ENCODE measurements around the gene NLGN1.
"Not testable (repeated sequence)": the region's sequence is repeated elsewhere in the genome, so short reads cannot be mapped to it uniquely, and the experiment has no call there.

NLGN1 gene

DNA sequence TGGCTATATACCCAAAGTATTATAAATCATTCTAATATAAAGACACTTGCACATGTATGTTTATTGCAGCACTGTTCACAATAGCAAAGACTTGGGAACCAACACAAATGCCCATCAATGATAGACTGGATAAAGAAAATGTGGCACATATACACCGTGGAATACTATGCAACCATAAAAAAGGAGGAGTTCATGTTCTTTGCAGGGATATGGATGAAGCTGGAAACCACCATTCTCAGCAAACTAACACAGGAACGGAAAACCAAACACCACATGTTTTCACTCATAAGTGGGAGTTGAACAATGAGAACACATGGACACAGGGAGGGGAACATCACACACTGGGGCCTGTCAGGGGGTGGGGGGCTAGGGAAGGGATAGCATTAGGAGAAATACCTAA is 148.0 kb downstream of the NLGN1 start:
- in situ Hi-C loops (cut with MboI; ENCODE audit: low pct_unique_long_range_greater_than_20kb, low sequenced_read_pairs); DNase-seq: not testable (repeated sequence)

DNA sequence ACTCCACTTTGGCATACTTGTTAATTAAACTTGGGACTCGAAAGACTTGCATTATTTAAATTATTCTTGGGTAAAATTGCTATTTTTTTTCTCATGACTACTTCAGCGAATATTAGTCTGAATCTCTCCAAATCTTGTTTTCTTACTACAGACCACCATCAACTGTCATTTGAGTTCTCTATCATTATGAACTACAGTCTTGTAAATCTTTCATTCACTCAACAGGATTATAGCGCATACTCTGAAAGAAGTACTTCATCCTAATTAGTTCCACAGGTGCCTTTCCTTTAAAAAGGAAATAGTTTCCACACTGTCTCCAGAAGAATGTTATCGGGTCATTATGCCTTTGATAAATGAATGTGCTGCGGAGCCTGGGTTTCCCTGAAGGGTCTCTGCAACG is 149.5 kb downstream of the NLGN1 start:
- DNase-seq: no peak
- in situ Hi-C loops (cut with MboI; ENCODE audit: low pct_unique_long_range_greater_than_20kb, low sequenced_read_pairs): no loop called here

DNA sequence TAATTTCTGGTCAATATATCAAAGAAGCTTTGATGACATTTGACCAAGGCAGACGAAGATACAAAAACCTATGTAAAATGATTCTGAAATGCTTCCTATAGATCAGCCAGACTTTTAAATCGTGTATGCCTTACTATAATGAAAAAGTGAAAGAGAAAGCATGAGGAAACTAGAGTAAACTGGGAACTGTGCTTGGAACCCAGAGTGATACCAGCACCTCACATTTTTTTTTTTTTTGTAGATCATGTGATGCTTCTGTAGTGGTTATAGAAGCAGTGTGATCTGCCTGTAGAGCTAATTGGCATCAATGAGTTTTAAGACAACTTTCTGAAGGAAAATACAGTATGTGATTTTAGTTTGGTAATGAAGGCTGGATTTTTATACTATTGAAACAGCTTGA is 150.7 kb downstream of the NLGN1 start:
- DNase-seq: no peak

DNA sequence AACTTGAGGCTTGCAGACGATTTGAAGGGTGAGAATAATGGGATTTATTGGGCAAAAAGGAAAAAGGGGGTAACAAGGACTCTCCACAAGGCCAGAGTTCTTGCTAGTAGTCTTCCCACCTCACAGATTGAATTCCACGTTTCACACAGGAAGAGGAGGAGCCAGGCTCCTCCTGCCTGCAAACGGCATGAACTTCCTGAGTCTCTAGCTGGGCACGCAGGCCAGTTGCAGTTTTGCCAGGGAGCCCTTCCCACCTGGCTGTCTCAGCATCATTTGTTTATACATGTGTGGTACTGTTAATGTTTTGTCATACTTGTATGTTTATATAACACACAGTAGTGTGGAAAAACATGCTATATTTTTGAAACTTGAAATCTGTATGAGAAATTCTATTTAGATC is 155.0 kb downstream of the NLGN1 start:
- DNase-seq: peak; percentile 0
- in situ Hi-C loops (cut with MboI; ENCODE audit: low pct_unique_long_range_greater_than_20kb, low sequenced_read_pairs): no loop called here

More for the DNA sequence above, 150.7 kb downstream of the NLGN1 start:
- in situ Hi-C loops (cut with MboI; ENCODE audit: low pct_unique_long_range_greater_than_20kb, low sequenced_read_pairs): no loop called here

DNA sequence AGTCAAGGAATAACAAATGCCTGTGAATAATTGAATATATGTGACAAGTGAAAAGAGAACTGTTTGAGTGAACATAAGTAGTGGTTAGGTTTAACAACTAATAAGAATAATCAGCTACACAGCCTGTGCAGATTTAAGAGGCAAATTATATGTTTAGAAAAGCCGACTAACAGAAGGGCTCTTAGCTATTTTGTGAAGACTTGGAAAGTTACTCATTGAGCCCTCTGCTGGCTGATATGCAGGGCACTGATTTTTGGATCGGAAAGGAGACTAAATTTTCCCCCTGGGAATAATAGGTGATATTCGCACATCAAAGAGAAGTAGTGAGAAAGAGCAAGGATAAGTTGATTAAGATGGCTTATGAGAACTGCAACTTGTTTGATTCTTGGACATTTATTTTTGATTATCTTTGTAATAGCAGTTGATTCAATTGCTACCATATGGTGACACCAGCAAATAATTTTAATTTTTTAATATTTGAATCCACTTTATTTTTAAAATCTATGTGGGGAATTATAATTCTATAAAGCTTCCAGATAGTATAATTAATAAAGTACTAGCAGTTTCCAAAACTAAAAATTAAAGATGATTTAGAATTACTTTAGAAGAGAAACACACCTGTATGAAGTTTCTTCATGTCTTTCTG is 156.2 kb downstream of the NLGN1 start:
- DNase-seq: peak; percentile 17
- in situ Hi-C loops (cut with MboI; ENCODE audit: low pct_unique_long_range_greater_than_20kb, low sequenced_read_pairs): no loop called here

DNA sequence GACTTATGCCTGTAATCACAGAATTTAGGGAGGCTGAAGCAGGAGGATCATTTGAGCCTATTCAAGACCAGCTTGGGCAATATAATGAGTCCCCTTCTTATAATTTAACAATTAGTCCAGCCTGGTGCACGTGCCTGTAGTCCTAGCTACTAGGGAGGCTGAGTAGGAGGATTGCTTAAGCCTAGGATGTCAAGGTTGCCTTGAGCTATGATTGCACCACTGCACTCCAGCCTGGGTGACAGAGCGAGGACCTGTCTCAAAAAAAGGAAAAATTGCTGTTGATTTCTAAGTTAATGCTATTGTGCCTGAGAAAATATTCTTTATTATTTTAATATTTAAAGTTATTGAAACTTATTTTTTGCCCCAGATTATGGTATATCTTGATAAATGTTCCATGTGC is 159.0 kb downstream of the NLGN1 start:
- in situ Hi-C loops (cut with MboI; ENCODE audit: low pct_unique_long_range_greater_than_20kb, low sequenced_read_pairs): no loop called here

DNA sequence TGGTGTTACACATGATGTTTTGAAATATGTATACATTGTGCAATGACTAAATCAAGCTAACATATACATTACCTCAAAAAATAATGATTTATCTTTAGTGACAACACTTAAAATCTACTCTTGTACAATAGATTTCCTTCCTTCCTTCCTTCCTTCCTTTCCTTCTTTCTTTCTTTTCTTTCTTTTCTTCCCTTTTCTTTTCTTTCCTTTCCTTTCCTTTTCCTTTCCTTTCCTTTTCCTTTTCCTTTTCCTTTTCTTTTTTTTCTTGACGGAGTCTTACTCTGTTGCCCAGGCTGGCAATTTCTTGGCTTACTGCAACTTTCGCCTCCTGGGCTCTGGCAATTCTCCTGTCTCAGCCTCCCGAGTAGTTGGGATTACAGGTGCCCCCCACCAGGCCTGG is 170.5 kb downstream of the NLGN1 start:
- DNase-seq: no peak
- in situ Hi-C loops (cut with MboI; ENCODE audit: low pct_unique_long_range_greater_than_20kb, low sequenced_read_pairs): no loop called here

More for the DNA sequence above, 159.0 kb downstream of the NLGN1 start:
- no peak for DNase-seq

DNA sequence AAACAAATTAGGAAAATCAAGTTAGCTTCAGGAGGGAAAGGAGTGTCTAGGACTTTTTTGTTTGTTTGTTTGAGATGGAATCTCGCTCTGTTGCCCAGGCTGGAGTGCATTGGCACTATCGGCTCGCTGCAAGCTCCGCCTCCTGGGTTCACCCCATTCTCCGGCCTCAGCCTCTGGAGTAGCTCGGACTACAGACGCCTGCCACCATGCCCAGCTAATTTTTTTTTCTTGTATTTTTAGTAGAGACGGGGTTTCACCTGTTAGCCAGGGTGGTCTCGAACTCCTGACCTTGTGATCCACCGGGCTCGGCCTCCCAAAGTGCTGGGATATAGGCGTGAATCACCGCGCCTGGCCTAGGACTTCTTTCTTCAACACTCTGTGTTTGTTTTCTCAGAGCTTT is 171.1 kb downstream of the NLGN1 start:
- no peak for DNase-seq
- in situ Hi-C loops (cut with MboI; ENCODE audit: low pct_unique_long_range_greater_than_20kb, low sequenced_read_pairs): no loop called here

DNA sequence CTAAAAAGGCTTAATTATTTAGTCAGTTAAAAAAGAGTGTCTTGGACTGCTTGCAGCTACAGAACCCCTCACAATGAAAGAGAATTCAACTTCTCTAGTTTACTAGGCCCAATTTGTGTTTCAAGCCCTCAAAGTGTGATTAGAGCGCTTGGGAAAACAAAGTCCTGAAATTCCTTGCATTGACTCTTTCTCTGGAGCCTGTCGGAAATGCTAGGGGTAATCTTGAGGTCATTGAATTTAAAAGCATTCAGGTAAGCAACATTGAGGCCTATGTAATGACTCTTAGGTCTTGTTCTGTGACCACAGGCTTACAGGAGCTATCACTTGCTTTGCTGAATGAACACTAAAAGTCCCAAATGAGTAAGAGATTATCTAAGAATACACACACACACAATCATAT is 186.0 kb downstream of the NLGN1 start:
- DNase-seq: no peak
- in situ Hi-C loops (cut with MboI; ENCODE audit: low pct_unique_long_range_greater_than_20kb, low sequenced_read_pairs): no loop called here

DNA sequence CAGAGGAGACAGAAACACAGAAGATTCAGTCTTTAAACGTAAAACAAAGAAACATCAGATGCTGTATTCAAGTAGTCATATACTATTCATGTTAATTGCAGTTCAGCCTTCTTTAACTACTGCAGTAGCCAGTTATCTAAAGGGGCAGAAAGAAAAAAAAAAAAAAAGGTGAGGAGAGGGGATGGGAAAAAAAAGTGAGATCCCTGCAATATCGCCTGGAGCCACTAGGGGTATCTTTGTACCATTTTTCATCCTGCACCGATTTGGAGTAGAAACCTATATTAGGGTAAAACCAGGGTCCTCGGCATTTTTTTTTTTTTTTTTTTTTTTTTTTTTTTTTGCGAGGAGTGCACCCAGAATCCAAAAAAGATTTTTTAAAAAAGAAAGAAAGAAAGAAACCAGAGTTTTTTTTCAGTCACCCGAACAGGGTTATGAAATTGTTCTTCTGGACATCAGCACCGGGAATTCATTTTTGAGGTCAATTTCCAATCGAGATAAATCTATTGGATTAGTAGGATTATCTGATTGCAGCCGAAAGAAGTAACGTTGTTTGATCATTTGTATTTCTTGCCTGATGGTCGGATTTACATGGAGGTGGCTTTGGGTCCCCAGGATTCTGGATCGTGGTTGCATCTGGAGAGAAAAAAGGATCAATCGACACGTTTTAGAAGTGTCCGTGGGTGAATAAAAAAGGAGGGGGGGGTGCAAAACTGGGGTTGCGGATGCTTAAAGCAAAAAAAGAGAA is 186.7 kb downstream of the NLGN1 start:
- in situ Hi-C loops (cut with MboI; ENCODE audit: low pct_unique_long_range_greater_than_20kb, low sequenced_read_pairs): no loop called here
- peak; percentile 56 for DNase-seq

DNA sequence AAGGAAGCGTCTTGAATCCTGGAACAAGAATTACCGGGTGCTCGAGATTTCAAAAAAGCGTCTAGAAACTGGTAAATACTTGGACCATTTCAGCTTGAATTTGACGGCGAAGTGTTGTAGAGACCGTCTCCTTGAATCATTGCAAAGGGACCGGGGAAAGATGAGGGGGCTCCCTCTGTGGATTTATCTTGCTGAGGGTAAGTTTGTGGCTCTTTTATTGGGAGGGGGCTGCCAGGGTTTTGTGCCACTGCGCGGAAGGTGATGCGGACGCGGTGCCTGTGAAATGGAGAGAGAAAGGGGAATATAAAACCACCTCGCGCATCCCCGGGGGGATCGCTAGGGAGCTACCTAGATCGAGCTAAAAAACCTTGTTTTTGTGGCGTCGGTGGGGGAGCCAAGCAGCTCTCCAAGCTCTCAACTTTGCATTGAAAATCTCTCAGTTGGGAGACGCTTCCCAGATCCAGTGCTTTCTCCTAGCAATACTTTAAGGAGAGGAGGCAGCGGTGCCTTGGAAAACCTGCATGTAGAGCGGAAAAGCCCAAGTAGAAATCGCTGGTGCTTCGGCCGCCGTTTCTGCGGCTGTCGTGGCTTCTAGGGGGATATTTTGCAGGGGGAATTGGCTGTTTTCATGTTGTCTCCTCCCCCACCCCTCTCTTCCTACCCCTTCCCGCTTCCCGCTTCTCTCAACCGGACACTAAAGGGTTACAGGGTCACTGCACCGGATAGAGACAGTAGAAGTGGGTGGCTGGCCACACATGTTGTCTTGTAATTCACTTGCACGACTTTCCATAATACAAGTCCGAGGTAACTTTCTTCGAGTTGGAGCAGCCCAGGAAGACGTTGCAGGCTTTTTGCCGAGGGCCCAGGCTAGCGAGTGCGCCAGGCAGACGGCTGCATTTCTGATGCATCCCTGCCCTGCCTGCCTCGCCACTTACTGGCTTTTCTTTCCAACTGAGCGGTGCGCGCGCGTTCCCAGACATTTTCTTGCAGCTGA is 187.6 kb downstream of the NLGN1 start:
- in situ Hi-C loops (cut with MboI; ENCODE audit: low pct_unique_long_range_greater_than_20kb, low sequenced_read_pairs): no loop called here
- DNase-seq: no peak

DNA sequence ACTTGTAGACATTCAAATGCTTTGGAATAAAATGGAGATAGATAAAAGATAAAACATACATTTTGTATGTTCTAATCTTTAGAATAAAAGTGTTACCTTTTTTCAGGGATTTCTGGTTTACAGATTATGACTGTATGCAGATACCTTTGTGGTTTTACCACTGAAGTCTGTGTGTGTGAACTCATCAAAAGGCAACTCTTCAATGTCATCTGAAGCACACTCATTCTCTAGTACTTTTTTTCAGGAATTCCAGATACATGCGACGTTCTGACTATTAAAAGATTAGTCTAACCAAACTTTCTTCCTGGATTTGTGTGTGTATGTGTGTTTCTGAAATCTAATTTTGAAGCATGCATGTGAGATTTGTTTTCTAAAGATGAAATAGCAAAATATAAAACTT is 188.6 kb downstream of the NLGN1 start:
- in situ Hi-C loops (cut with MboI; ENCODE audit: low pct_unique_long_range_greater_than_20kb, low sequenced_read_pairs): no loop called here
- no peak for DNase-seq

DNA sequence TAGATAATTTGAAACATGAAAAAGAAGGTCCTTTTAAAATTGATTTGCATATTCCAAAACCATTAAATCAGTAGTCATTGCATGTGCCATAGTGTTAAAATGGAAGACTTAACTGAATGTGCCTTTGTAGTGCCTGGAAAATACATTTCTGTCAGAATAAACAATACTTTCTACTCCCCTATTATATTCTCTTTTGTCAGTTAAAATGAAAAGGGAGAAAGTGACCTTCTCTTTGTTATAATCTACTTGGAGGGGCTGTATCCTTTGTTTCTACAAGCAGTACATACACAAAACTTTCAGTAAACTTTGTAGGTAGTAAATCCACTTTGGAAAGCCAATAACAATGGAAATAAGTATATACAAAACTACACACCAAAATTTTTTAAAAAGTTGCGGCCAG is 189.5 kb downstream of the NLGN1 start:
- in situ Hi-C loops (cut with MboI; ENCODE audit: low pct_unique_long_range_greater_than_20kb, low sequenced_read_pairs): no loop called here
- no peak for DNase-seq

DNA sequence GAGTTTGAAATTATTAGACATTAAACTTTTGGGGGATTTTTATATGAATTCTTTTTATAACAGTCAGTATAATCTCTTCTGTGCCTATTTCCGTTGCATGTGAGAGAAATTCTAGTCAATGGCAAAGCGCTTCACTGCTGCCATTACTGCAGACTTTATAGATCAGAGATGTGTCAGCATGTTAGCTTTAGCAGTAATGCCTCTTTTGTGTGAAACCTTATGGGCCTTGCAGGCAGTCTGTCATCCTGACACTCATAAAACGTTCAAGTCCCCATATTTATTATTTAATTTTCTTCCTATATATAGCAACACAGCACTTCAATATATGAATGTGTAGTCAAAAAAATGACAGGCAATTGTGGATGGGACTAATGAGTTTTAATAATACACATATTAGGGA is 191.0 kb downstream of the NLGN1 start:
- in situ Hi-C loops (cut with MboI; ENCODE audit: low pct_unique_long_range_greater_than_20kb, low sequenced_read_pairs): no loop called here
- no peak for DNase-seq

DNA sequence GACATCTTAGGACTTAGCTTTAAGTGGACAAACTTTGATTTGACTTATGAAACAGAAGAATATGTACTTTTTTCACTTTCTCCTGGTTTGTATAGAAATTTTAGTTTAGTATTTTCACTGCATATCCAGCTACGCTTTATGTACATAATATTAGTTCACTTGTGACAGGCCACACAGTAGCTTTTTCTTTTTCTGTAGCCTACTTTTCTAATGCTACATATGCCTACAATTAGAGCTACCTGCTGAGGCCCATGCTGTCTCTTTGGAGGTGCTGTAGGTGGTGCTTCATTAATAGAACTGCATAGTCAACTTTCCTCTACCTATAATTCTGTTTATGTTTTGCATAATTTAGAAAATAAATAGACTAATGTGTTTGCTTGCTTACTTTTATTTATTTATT is 191.6 kb downstream of the NLGN1 start:
- in situ Hi-C loops (cut with MboI; ENCODE audit: low pct_unique_long_range_greater_than_20kb, low sequenced_read_pairs): no loop called here

DNA sequence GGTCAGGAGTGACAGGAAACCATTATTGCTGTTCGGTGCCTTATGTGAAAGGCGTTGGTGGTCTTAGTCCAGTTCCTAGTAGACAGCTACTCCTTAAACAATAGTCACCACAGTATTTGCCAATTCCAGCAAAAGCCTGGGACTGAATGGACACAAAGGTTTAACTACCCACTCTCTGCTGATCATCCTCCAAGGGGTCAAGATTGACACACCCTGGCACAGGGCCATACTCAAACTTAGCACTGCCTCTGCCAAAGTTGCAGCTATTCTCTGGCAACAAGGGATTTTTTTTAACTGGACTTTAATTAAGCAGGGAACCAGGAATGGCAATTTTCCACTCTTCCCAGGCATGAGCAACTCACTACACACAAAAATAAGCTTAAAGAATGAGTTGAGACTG is 193.9 kb downstream of the NLGN1 start:
- no peak for DNase-seq
- in situ Hi-C loops (cut with MboI; ENCODE audit: low pct_unique_long_range_greater_than_20kb, low sequenced_read_pairs): no loop called here

More for the DNA sequence above, 191.6 kb downstream of the NLGN1 start:
- DNase-seq: no peak

DNA sequence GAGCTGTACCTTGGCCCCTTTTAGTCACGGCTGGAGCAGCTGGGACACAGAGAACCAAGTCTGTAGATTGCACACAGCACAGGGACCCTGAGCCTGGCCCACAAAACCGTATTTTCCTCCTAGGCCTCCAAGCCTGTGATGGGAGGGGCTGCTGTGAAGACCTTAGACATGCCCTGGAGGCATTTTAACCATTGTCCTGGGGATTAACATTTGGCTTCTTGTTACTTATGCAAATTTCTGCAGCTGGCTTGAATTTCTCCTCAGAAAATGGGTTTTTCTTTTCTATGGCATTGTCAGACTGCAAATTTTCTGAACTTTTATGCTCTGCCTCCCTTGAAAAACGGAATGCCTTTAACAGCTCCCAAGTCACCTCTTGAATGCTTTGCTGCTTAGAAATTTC is 197.3 kb downstream of the NLGN1 start:
- in situ Hi-C loops (cut with MboI; ENCODE audit: low pct_unique_long_range_greater_than_20kb, low sequenced_read_pairs); DNase-seq: not testable (repeated sequence)

DNA sequence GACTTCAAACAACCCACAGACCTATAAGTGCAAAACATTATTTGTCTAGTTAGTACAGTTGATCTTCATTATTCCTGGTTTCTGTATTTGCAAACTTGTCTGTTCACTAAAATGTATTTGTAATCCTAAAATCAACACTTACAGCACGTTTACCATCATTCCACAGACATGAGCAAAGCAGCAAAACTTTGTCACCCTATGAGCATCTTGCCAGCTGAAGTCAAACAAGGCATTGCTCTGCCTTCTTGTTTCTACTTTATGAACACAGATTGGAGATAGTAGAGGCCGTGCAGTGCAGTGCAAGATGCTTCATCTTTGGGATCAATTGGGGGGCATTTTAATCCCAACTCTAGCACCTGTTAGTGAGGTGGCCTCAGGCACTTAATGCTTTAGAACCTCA is 202.1 kb downstream of the NLGN1 start:
- DNase-seq: no peak
- in situ Hi-C loops (cut with MboI; ENCODE audit: low pct_unique_long_range_greater_than_20kb, low sequenced_read_pairs): no loop called here

DNA sequence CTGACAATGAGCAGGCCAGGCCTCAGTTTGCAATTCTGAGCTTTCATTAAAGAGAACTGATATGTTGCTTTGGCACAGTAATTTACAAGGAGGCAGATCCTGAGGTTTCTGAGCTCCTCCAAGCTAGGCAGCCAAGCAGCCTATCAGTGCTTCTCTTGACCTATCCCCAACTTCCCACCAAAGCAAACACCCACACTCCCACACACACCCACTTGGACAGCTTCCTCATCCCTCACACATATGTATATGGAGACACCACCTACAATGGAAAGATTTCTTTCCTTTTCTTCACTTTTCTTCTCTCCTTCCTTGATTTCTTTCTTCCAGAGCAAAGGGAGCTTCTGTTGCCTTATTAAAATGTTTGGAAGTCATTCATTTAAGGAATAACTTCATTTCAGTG is 217.0 kb downstream of the NLGN1 start:
- in situ Hi-C loops (cut with MboI; ENCODE audit: low pct_unique_long_range_greater_than_20kb, low sequenced_read_pairs): no loop called here
- DNase-seq: no peak

DNA sequence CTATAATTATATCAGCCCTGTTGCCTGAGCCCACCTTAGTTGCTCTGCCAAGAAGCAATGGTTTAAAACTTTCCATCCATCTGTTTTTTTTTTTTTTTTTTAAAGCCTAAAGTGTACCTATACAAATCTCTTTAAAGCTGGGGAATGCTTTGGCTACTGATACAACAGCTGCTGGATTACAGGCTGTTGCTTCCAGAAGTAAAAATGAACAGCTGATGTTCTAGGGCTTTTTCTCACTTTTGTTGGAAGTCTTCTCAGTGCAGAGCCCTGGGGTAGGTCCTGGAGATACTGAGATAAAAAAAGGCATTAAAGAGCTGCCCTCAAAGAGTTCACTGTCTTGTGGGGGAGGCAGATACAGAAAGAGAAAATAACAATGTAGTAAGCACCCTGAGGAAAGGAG is 218.1 kb downstream of the NLGN1 start:
- DNase-seq: no peak
- in situ Hi-C loops (cut with MboI; ENCODE audit: low pct_unique_long_range_greater_than_20kb, low sequenced_read_pairs): no loop called here

All from KBM-7 (cell line).